Right lobe of liver (tissue), 6 donors: ENCODE results near the gene STK11. TPM values are rescaled to one million over a fixed set of nuclear protein-coding genes. Genes with fewer than 3 reads are reported as not detected.

Experiments used
- ATAC-seq, 4 donors: fragments of 200-7000 bp; cut with Tn5 transposase; one replicate each; pipeline ENCODE4 v1.9.1; 2020; ENCODE audit warnings: mild to moderate bottlenecking in 4 of 4, moderate library complexity in 4 of 4
- DNase-seq, 3 donors: peaks; one replicate each; pipeline ENCODE4 v3.0.0-alpha.2; 2020
- H3K27ac ChIP-seq, 3 donors: fragments of 200-600 bp; one replicate each; pipeline ENCODE4 v1.8.0; 2022
- H3K27me3 ChIP-seq, 2 donors: fragments of 200-600 bp; one replicate each; pipeline ENCODE4 v1.8.0; 2022
- H3K36me3 ChIP-seq, 4 donors: fragments of 200-600 bp; sonication (generic) in 1 of 4; one replicate each; pipeline versions ENCODE4 v1.5.1 to v1.8.0; 2017 to 2022; ENCODE audit warnings: control low read depth in 1 of 4
- H3K4me1 ChIP-seq, 4 donors: fragments of 200-600 bp; sonication (generic) in 1 of 4; one replicate each; pipeline versions ENCODE4 v1.5.1 to v1.8.0; 2017 to 2022; ENCODE audit warnings: control low read depth in 1 of 4
- H3K4me3 ChIP-seq, 3 donors: fragments of 200-600 bp; one replicate each; pipeline ENCODE4 v1.8.0; 2022
- H3K9me3 ChIP-seq, 4 donors: fragments of 200-600 bp; sonication (generic) in 1 of 4; one replicate each; pipeline versions ENCODE4 v1.5.1 to v1.8.0; 2017 to 2022; ENCODE audit warnings: control low read depth in 1 of 4
- POLR2A ChIP-seq: fragments of 450-650 bp; IDR thresholded peaks from one replicate; pipeline ENCODE4 v1.6.1; 2017; ENCODE audit warnings: antibody characterized with exemption, mild to moderate bottlenecking
- whole genome bisulfite sequencing: methylation state at CpG from one replicate; pipeline ENCODE4 v1.1.6; 2018; ENCODE audit warnings: low coverage, low lambda C conversion rate; ENCODE audit not compliant: insufficient coverage; ENCODE audit errors: missing lambda C conversion rate; 5-methylcytosine and 5-hydroxymethylcytosine counted together
- intact Hi-C, 2 donors: fragments of 100-400 bp; cut with DNase I; formaldehyde crosslinking; loops; one replicate each; pipeline versions ENCODE4 v1.11.2 to v1.14.1; 2022
- total RNA-seq, 6 experiments: library from RNA; depleted of rRNA in 2 of 6; stranded (reverse); fragments of >200 nt in 2 of 6; fragmentation: NEBNext Ultra II Directional in 3 of 6; extraction: Animal tissue kit (Norgen Biotek cat#: 25700) in 3 of 6; gene quantifications; one replicate each; pipeline versions ENCODE4 v1.1.0 to v1.2.4, GENCODE V29; 2016 to 2023
- TF ChIP-seq, protein P1 (sequence below), 4 donors: fragments of 200-600 bp in 3 of 4; fragments of 450-650 bp in 1 of 4; IDR thresholded peaks; one replicate each; pipeline versions ENCODE4 v1.5.1 to v1.8.0; 2016 to 2022; ENCODE audit warnings: antibody characterized with exemption in 4 of 4, mild to moderate bottlenecking in 2 of 4
- donor health status: DM: no; HTN: yes; CAD: no.
- donor health status: DM: no; HTN: no; CAD: no.
- donor health status: DM: no; HTN: no; CAD: no.
- donor health status: DM: no; HTN: yes; CAD: no.
- donor health status: DM: no; HTN: yes; CAD: no.

The STK11 gene
- total RNA-seq, 6 experiments from 2014 or later: 23.8 to 34.0 (median 29.5) TPM

DNA sequence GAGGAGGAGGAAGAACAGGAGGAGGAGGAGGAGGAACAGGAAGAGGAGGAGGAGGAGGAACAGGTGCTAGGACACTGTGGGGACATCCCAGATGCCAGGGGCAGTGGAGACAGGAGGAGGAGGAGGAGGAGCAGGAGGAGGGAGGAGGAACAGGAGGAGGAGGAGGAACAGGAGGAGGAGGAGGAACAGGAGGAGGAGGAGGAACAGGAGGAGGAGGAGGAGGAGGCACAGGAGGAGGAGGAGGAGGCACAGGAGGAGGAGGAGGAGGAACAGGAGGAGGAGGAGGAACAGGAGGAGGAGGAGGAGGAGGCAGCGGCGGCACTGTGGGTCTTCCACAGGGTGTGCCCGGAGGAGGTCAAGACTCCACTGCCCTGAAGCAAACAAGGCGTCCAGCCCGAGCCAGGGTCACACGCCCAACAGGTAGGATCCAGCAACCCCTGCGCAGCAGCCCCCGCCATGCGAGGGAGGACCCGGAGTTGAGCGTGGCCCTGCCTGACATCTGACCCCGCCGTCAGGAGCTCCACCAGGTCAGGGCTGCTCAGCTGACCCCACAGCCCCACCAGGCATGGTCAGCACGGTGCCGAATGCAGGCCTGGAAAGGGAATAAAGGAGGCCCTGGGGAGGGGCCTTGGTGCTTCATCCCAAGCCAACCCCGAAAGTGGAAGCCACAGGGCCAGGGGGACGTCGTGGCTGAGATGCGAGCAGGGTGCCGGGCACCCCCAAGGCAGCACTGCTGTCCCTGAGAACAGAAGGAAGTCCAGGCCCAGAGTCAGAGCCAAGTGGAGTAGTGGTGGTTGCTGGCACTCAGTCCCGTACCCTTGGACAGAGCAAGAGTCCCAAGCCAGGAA lies 40.7 kb upstream of the STK11 start:
- no peak overlapping the region for H3K27ac ChIP-seq
- intact Hi-C loops: no loop called here
- DNase-seq (peak in 2 of 3 donors; percentile 37 to 67), ATAC-seq (peak in 1 of 4 donors; percentile 3)
- TF ChIP-seq, protein P1, sequence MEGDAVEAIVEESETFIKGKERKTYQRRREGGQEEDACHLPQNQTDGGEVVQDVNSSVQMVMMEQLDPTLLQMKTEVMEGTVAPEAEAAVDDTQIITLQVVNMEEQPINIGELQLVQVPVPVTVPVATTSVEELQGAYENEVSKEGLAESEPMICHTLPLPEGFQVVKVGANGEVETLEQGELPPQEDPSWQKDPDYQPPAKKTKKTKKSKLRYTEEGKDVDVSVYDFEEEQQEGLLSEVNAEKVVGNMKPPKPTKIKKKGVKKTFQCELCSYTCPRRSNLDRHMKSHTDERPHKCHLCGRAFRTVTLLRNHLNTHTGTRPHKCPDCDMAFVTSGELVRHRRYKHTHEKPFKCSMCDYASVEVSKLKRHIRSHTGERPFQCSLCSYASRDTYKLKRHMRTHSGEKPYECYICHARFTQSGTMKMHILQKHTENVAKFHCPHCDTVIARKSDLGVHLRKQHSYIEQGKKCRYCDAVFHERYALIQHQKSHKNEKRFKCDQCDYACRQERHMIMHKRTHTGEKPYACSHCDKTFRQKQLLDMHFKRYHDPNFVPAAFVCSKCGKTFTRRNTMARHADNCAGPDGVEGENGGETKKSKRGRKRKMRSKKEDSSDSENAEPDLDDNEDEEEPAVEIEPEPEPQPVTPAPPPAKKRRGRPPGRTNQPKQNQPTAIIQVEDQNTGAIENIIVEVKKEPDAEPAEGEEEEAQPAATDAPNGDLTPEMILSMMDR (IDR thresholded peaks at IDR 0.05): no peak
- TF ChIP-seq POLR2A: no peak
- peaks cover 0 to 25% (median 10%) of the 10 kb centered on the region in 4 donors for H3K4me1 ChIP-seq
- no peaks in the 10 kb centered on the region for H3K9me3 ChIP-seq
- H3K36me3 ChIP-seq: no peaks in the 10 kb centered on the region
- H3K4me3 ChIP-seq: no peak overlapping the region
- WGBS: no CpG with 5 or more reads among the region's 21 CpGs
- no peaks in the 10 kb centered on the region for H3K27me3 ChIP-seq

DNA sequence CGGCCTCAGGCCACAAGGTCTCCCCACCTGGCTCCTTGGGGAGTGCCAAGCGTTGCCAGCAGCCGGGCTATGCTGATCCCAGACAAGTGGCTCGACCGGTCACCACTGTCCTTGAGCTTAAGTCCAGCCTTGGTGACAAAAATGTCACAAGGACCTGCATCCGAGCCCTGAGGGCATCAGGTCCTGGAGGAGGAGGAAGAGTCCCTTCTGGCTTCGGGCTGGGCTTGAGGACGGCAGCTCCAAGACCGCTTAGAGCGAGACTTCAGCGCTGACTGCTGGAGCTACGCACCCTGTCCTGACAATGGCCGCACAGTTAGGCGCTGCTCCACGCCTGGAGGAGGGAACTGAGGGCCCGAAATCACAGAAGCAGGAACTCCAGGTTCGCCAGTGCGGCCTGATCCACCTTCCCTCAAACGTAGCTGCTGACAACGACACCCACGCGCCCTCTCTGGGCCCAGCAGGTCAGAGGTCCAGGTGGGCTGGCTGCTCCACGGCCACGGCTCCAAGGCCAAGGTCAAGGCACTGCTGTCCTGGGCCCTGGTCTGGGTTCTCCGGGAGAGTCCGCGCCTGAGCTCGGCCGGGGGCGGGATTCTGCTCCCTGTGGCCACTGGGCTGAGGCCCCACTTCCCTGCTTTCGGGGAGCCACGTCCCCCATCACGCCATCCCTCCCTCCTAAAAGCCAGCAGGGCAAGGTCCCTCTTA lies 38.6 kb upstream of the STK11 start:
- DNase-seq: peak; percentile 39 to 58 (median 52)

DNA sequence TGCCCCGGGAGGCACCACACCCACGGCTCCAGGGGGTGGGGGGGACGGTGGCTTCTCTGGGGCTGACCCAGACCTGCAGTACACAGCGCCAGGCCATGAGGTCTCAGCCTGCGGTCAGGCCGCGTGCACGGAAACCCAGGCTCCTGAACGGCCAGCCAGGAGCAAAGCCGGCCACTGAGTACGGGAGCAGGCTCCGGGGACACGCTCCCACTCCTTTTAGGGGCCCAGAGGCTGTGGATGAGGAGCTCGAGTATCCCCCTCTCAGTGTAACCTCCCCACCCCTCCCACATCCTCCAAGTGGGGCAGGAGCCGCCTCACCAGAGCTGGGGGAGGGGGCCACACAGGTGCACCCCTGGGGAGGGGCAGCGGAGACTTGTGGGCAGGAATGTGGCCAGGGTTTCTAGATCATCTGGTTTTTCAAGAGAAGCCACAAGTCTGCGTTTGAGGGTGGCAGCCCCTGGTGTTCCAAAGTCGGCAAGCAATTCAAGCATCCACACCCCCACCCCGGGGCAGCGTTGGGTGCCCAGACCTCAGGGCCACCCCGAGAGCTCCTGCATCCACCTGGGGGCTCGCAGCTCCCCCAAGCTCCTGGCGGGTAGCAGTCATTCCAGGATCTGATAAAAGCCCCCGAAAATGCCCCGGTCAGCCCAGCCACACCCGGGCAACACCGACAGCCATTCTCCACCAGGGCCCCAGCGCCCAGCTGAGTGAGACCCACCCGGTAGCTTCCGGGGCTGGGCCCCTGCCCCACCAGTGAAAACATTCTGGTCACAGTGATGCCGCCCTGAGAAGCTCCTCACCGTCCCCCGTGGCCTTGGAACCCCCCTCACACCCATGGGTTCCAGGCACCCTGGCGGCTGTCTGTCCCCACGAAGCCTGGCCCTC lies 37.6 kb upstream of the STK11 start:
- ATAC-seq (peak in 1 of 4 donors; percentile 3), DNase-seq (peak in 2 of 3 donors; percentile 52 to 53)
- Histone ChIP-seq H3K9me3 (no peaks in the 10 kb centered on the region), H3K27me3 (no peaks in the 10 kb centered on the region), H3K4me1 (peaks cover 0 to 48% (median 22%) of the 10 kb centered on the region in 4 donors), H3K27ac (peak overlapping the region; percentile 79 to 84 (median 83)), H3K36me3 (no peaks in the 10 kb centered on the region), H3K4me3 (peak overlapping the region; percentile 41 to 51 (median 42))
- no peak for TF ChIP-seq POLR2A
- TF ChIP-seq, protein P1 (IDR thresholded peaks at IDR 0.05): no peak
- 27% methylated on average over 3 of the region's 35 CpGs for WGBS
- intact Hi-C loops: no loop called here

More for the DNA sequence above, 38.6 kb upstream of the STK11 start:
- Histone ChIP-seq H3K9me3 (no peaks in the 10 kb centered on the region), H3K27ac (no peak overlapping the region), H3K36me3 (no peaks in the 10 kb centered on the region), H3K27me3 (no peaks in the 10 kb centered on the region), H3K4me3 (no peak overlapping the region), H3K4me1 (peaks cover 0 to 43% (median 19%) of the 10 kb centered on the region in 4 donors)
- ATAC-seq: no peak
- 60% methylated on average over 1 of the region's 33 CpGs for WGBS
- TF ChIP-seq POLR2A: no peak
- TF ChIP-seq, protein P1 (IDR thresholded peaks at IDR 0.05): no peak
- intact Hi-C loops: no loop called here
